ENCODE results near the gene PYGB. TPM values are rescaled to one million over a fixed set of nuclear protein-coding genes. Genes with fewer than 3 reads are reported as not detected.

PYGB gene
- total RNA-seq, 1 donor from 2014 or later: 109 TPM

GRCh38 chr20:25271486-25272222 lies 23.8 kb downstream of the PYGB start:
- DNase-seq (ENCODE audit: low spot score): peak; percentile 20

DNA sequence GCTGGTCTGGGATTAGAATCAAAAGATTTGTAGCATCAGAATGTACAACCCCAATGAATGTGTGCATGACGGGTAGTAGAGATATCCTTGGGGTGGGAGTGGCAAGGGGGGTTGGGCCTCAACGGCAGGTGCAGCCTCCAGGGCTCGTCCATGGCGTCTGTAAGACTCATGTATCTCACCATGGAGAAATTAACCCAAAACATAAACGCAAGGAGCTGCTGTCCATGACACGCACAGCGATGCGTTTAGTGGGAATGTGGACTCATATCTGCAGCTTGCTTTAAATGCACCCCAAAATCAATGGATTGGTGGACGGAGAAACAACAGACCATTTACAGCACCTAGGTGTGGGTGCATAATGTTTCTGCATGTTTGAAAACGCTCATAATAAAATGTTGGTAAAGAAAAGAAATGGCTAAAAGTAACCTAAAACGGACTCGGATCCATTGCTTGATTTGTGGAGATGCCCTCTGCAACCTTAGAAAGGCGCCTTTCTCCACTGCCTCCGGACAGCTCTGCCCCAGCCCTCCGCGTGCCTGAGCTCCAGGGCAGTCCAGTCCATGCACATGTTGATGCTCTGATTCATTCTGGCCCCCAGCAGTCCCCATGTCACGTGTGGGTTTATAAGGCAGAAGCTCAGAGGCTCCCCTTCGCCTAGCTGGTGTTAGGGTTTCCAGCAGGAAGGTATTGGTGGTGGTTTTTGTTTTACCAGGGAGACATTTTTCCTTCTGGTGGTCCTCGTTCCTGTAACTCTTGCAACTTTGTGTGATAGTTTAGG lies 24.5 kb downstream of the PYGB start:
- peak; percentile 33 for DNase-seq (ENCODE audit: low spot score)

- peak; percentile 29 for DNase-seq (ENCODE audit: low spot score)
Measured at GRCh38 chr20:25273046-25273445, 25.2 kb downstream of the PYGB start.

DNA sequence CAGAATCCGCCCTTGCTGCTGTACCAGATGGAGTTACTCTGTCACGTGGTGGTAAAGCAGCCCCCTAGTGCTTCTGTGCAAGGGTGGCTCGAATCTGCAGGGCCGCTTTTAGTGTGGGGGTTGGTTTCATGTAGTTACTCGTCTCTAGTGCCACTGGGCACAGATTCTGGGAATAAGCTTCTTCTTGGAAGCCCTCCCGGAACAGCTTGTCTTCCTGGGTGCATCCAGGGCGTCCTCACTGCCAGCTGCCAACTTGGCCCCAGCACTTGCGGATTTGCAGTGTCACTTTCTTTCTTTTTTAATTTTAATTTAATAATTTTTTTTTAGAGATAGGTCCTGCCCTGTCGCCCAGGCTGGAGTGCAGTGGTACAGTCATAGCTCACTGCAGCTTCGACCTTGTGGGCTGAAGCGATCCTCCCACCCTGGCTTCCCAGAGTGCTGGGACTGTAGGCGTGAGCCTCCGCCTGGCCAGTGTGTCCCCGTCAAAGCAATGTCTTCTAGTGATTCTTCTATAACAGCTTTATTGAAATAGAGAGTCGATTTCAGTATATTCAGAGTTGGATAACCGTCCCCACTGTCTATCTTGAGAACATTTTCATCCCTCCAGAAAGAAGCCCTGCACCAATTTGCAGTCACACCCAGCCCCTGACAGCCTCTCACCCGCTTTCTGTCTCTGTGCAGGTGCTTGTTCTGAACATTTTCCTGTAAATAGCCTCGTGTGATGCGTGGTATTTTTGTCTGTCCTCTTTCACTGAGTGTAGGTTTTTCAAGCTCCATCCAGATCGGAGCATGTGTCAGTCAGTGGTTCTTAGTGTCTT lies 25.9 kb downstream of the PYGB start:
- DNase-seq (ENCODE audit: low spot score): peak; percentile 60

DNA sequence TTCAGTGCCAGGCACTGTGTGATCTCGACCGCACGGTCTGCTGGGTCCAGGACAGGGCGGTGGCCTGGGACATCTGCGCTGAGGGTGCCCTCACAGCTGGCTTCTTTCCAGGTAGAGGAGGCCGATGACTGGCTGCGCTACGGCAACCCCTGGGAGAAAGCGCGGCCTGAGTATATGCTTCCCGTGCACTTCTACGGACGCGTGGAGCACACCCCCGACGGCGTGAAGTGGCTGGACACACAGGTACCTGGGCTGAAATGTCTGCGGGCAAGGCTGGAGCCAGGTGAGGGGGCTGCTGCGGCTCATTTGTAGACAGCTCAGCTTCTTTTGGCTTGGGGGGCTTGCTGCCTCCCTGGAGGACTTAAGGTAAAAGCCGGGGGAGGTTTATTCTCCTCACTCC lies 26.6 kb downstream of the PYGB start:
- no peak for DNase-seq (ENCODE audit: low spot score)

GRCh38 chr20:25274891-25275812 lies 27.3 kb downstream of the PYGB start:
- no peak for DNase-seq (ENCODE audit: low spot score)

DNA sequence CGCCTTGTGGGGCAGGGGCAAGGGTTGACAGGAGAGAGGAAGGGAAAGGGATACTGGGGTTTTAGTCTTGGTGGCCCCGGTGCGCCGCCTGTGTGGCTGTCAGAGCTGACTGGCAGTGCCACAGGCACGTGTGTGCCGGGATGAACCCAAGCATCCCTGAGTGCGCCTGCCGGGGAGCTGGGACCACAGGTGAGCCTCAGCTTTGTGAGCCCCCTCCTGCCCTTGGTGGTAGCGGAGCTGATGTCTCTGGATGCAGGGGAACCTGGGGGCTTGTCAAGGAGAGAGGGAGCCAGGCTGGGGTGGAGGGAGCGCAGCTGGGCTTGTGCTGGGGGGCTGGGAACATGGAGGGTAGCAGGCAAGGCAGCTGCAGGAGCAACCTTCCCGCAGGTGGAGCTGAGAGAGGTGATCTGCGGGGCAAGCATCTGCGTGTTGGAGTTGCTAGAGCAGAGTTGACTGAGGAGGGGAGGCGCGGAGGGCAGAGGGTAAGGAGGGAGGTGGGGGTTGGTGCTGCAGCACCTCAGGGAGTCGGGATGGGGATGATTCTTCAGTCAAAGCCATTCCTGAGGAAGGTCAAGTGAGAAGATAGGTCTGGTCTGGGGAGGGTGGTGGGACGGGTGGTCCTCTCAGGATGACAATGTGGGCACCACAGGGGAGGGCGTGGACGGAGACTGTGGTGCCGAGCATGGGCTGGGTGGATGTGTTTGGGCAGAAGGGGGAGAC lies 28.1 kb downstream of the PYGB start:
- no peak for DNase-seq (ENCODE audit: low spot score)

DNA sequence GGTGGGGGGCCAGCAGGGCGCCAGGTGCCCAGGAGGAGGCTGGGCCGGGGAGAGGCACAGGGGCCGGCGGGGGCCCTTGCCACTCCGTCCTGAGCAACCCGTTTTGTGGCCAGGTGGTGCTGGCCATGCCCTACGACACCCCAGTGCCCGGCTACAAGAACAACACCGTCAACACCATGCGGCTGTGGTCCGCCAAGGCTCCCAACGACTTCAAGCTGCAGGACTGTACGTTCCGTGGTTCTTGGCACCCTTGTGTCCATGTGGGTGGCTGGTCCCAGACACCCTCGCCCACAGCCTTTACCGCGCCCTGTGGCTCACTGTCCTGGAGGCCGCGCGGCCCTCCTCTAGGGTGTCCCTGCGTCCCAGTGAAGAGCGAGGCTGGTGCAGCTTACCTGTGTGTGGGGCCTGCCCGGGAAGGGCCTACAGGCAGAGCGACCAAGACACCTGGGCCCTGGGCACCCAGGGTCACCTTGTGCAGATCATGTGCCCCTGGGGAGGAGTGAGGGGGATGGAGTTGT lies 28.7 kb downstream of the PYGB start:
- DNase-seq (ENCODE audit: low spot score): no peak

GRCh38 chr20:25277051-25277801 lies 29.3 kb downstream of the PYGB start:
- DNase-seq (ENCODE audit: low spot score): peak; percentile 34

GRCh38 chr20:25277941-25278521 lies 30.1 kb downstream of the PYGB start:
- DNase-seq (ENCODE audit: low spot score): peak; percentile 43

GRCh38 chr20:25278636-25279361 lies 30.9 kb downstream of the PYGB start:
- peak; percentile 40 for DNase-seq (ENCODE audit: low spot score)

DNA sequence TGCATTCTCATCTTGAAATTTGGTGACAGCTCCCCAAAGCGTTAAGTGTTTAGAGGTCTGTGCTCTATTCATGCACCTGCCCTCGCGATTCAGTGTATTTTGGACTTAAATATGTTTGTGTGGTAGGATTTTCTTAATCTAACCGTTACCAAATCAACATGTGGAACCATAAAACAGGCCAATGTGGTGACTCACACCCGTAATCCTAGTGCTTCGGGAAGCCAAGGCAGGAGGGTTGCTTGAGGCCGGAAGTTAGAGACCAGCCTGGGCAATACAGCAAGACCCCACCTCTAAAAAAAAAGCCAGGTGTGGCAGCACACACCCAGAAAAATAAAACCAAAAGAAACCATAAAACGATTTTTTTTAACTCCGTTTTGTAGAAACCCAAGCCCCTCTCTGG lies 31.5 kb downstream of the PYGB start:
- DNase-seq (ENCODE audit: low spot score): peak; percentile 25

DNA sequence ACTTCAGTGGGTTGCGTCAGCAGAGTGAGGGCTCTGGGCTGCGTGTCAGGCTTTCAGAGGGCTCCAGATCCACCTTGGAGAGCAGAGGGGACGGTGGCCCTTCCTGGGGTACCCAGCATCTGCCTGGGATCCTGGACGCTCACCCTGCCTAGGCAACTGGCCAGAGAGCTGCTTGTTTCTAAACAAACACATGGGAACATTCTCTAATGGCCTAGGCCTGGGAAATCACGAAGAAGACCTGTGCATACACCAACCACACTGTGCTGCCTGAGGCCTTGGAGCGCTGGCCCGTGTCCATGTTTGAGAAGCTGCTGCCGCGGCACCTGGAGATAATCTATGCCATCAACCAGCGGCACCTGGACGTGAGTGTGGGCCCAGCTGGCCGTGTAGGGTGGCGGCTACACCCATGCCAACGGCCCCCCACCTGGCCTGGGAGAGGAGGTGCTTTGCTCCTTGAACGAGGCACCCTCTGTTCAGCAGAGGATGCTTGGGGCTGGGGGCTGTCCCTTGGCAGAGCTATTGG lies 32.2 kb downstream of the PYGB start:
- peak; percentile 31 for DNase-seq (ENCODE audit: low spot score)

DNA sequence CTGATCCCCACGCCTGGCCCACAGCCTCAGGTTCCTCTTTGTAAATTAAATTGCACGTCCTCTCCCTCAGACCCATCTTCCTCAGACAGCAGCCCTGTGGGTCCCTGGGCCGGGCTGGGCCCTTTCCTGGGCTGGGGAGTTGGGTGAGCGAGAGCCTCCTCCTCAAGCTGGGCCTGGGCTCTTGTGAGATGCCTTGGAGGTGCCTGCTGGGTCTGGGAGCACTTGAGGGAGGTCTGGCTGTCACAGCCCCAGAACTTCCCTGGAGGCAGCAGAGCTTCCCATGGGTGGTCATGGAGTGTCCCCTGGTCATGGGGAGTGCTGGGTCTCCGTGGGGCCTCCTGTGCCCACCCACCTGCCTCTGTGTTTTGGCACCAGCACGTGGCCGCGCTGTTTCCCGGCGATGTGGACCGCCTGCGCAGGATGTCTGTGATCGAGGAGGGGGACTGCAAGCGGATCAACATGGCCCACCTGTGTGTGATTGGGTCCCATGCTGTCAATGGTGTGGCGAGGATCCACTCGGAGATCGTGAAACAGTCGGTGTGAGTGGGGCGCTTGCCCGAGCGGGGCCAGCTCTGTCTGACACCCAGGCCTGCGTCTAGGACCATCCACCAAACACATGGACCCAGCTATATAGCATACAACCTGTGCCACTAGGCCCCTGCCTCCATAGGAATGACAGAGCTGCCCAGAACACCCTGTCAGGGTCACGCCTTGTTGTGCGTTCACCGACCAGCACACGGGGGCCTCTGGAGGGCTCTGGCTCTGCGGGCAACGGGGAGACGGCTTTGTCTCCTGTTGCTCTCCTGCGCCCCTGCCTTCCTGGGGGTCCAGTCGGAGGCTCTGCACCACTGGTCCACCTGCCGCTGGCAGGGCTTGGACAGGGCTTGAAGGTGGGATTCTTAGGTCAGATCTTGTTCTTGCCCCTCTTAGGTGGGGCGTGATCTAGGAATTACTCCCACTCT lies 33.0 kb downstream of the PYGB start:
- peak; percentile 39 for DNase-seq (ENCODE audit: low spot score)

DNA sequence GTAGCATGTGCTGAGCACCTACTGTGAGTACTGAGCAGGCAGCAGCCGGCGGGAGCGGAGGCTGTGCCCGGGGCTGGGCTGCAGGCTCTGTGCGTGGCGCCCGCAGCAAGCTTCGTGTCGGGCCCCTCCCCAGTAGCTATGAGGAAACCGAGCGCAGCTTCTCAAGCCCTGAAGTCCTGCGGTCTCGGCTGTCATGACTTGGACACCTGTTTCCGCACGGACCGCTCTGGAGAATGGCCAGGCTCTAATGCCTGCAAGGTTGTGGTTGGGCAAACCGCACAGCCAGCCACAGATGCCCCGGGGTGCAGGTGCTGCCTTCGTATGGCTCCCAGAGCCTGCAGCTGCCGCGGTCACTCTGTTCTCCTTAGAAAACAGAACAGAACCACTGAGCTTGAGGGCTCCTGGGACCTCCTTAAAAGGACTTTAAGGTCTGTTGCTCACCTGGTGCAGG lies 33.7 kb downstream of the PYGB start:
- DNase-seq (ENCODE audit: low spot score): peak; percentile 37

DNA sequence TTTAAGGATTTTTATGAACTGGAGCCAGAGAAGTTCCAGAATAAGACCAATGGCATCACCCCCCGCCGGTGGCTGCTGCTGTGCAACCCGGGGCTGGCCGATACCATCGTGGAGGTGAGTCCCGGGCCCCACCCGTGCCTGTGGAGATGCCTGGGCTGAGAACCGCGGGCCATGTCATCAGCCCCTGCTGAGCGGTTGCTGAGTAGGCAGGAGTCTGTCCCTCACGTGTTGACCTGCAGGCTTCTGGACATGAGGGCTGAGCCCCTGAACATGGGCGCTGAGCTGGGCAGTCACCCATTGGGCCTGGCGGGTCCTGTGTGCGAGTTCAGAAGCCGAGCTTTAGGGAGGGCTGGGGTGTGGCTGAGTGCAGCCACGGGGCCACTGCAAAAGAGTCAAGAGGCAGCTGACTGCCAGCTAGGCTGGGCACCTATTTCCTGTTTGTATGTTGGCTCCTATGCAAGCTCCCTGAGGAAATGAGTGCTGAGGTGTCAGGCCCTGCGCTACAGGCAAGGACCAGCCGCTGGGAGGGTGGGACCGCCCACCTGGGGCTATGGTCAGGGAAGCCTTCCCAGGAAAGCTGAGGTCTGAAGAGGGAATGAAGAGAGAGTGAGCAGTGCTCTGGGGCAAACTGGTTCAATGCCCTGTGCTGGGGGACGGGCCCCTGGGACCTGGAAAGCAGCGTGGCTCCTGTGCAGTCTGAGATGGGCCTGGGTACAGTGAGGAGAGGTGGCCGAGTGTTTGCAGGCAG lies 34.3 kb downstream of the PYGB start:
- DNase-seq (ENCODE audit: low spot score): peak; percentile 41
